ENCODE results near the gene AHNAK2. TPM values are rescaled to one million over a fixed set of nuclear protein-coding genes. Genes with fewer than 3 reads are reported as not detected.

Gene AHNAK2
- total RNA-seq, 1 donor from 2014 or later: 24.5 TPM

- DNase-seq: no peak
Observed at GRCh38 chr14:104984056-104984894, 6.1 kb upstream of the AHNAK2 start.

- no peak for DNase-seq
Observed at GRCh38 chr14:104983231-104983721, 5.1 kb upstream of the AHNAK2 start.

- DNase-seq: no peak
Observed at GRCh38 chr14:104982548-104983230, 4.5 kb upstream of the AHNAK2 start.

GRCh38 chr14:104981699-104982541 is 3.7 kb upstream of the AHNAK2 start:
- DNase-seq: no peak

- no peak for DNase-seq
Observed at GRCh38 chr14:104980611-104981531, 2.7 kb upstream of the AHNAK2 start.

- peak; percentile 71 for DNase-seq
Observed at GRCh38 chr14:104979758-104980610, 1.8 kb upstream of the AHNAK2 start.

GRCh38 chr14:104978746-104979691 is 845 bp upstream of the AHNAK2 start:
- no peak for DNase-seq

- DNase-seq: no peak
Observed at GRCh38 chr14:104977008-104977680, 1.0 kb downstream of the AHNAK2 start.

- peak; percentile 89 for DNase-seq
Observed at GRCh38 chr14:104976198-104977007, 1.8 kb downstream of the AHNAK2 start.

GRCh38 chr14:104975481-104976197 is 2.5 kb downstream of the AHNAK2 start:
- peak; percentile 34 for DNase-seq

GRCh38 chr14:104974665-104975390 is 3.3 kb downstream of the AHNAK2 start:
- DNase-seq: no peak

- DNase-seq: no peak
Observed at GRCh38 chr14:104974146-104974541, 4.0 kb downstream of the AHNAK2 start.

GRCh38 chr14:104973385-104974145 is 4.6 kb downstream of the AHNAK2 start:
- no peak for DNase-seq

- peak; percentile 96 for DNase-seq
Observed at GRCh38 chr14:104973135-104973384, 5.1 kb downstream of the AHNAK2 start.

- DNase-seq: peak; percentile 55
Observed at GRCh38 chr14:104972301-104973134, 5.7 kb downstream of the AHNAK2 start.

Data from dermis blood vessel endothelial cell (primary cell).